Mammary epithelial cell (primary cell): ENCODE measurements around the gene PPP1R18.
"Not testable (repeated sequence)": the region's sequence is repeated elsewhere in the genome, so short reads cannot be mapped to it uniquely, and the experiment has no call there.

Experiments used
- EZH2 ChIP-seq: IDR thresholded peaks from 2 replicates; pipeline ENCODE4 v1.6.1; 2012; ENCODE audit warnings: low read length, inconsistent platforms, borderline replicate concordance
- TF ChIP-seq, protein P1 (sequence below), 2 donors: IDR thresholded peaks in 1 of 2; conservative IDR thresholded peaks in 1 of 2; 2 replicates each; pipeline ENCODE4 v1.5.1; 2011 to 2012; ENCODE audit warnings: inconsistent platforms in 2 of 2, low read length in 2 of 2, mild to moderate bottlenecking in 2 of 2, control low read depth in 1 of 2, low read depth in 1 of 2; ENCODE audit not compliant: insufficient read depth in 1 of 2; ENCODE audit errors: extremely low read depth in 1 of 2

DNA sequence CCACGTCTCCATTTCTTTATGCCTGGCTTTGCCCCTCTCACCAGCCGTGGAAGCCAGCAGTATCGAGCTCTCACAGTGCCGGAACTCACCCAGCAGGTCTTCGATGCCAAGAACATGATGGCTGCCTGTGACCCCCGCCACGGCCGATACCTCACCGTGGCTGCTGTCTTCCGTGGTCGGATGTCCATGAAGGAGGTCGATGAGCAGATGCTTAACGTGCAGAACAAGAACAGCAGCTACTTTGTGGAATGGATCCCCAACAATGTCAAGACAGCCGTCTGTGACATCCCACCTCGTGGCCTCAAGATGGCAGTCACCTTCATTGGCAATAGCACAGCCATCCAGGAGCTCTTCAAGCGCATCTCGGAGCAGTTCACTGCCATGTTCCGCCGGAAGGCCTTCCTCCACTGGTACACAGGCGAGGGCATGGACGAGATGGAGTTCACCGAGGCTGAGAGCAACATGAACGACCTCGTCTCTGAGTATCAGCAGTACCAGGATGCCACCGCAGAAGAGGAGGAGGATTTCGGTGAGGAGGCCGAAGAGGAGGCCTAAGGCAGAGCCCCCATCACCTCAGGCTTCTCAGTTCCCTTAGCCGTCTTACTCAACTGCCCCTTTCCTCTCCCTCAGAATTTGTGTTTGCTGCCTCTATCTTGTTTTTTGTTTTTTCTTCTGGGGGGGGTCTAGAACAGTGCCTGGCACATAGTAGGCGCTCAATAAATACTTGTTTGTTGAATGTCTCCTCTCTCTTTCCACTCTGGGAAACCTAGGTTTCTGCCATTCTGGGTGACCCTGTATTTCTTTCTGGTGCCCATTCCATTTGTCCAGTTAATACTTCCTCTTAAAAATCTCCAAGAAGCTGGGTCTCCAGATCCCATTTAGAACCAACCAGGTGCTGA lies 37.6 kb upstream of the PPP1R18 start:
- TF ChIP-seq, protein P1, sequence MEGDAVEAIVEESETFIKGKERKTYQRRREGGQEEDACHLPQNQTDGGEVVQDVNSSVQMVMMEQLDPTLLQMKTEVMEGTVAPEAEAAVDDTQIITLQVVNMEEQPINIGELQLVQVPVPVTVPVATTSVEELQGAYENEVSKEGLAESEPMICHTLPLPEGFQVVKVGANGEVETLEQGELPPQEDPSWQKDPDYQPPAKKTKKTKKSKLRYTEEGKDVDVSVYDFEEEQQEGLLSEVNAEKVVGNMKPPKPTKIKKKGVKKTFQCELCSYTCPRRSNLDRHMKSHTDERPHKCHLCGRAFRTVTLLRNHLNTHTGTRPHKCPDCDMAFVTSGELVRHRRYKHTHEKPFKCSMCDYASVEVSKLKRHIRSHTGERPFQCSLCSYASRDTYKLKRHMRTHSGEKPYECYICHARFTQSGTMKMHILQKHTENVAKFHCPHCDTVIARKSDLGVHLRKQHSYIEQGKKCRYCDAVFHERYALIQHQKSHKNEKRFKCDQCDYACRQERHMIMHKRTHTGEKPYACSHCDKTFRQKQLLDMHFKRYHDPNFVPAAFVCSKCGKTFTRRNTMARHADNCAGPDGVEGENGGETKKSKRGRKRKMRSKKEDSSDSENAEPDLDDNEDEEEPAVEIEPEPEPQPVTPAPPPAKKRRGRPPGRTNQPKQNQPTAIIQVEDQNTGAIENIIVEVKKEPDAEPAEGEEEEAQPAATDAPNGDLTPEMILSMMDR (conservative IDR thresholded peaks at IDR 0.05 in 1 of 2, IDR thresholded peaks at IDR 0.05 in 1 of 2; ENCODE audit: extremely low read depth in 1 of 2, insufficient read depth in 1 of 2, low read depth in 1 of 2, low read length in 2 of 2): not testable (repeated sequence)
- TF ChIP-seq EZH2: not testable (repeated sequence)
